Measurements from ENCODE around the gene TSPAN2. TPM values are rescaled to one million over a fixed set of nuclear protein-coding genes. Genes with fewer than 3 reads are reported as not detected.

Gene TSPAN2
- total RNA-seq: 0.79 and 0.87 TPM in 2 replicates

GRCh38 chr1:115089420-115090185 is at the start of gene TSPAN2:
Gene TSPAN2 (minus strand): TSS chr1:115089503. CDS start chr1:115089432, 71 bp downstream.
- DNase-seq (ENCODE audit: low read depth in 2 of 2): peak; percentile 14 to 33

DNA sequence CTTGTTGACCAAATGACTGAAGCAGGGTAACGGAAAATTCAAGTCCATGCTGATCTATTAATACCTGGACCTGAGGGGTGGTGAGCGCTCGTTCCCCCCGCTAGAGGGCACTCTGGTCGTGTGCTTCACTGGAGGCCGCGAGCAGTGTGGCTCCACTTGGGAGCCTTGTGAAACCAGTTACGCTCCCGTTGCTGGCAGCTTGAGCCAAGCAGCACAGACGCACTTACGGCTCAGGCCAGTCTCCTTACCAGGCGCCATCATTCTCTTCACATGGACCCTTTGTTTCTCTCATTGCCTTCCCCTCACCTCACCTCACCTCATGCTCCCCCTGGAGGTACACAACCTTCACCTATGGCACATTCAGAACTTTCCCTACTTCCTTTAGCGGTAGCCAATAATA is 49.7 kb upstream of the TSPAN2 start:
- DNase-seq (ENCODE audit: low read depth in 2 of 2): peak; percentile 93 to 96

DNA sequence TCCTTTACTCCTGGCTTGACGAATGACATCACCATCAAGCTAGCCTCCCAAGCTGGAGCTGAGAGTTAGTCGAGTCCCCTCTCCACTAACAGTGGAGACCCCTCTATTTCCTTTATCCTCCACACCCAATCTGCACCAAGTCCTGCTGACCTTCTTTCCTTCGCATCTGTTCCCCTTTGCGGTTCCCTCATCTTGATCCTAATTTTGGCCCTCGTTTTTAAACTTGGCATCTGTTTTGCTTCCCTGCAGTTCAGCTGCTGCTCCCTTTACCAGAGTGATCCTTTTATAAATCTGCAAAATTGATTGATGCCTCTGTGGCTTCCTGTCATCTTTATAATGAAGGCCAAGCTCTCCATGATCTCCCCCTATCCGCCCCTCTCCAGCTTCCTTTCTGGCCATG is 49.0 kb upstream of the TSPAN2 start:
- DNase-seq (ENCODE audit: low read depth in 2 of 2): no peak

DNA sequence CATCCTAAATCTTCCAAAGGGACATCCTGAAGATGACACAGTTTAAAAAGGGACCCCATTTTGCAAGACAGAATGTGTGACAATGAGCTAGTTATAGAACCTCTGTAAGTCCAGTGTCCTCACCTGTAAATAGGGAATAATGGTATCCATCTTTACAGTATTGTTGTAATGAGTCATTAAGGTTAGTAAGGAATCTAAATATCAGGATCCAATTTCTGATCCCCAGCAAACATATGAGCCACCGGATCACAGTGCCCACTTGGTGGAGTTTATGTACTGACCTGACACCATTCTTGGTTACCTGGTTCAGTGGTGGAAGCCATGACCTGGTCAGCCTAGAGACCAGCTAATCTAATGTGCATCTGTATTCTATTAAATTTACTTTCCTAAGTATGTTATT is 47.9 kb upstream of the TSPAN2 start:
- DNase-seq (ENCODE audit: low read depth in 2 of 2): no peak

DNA sequence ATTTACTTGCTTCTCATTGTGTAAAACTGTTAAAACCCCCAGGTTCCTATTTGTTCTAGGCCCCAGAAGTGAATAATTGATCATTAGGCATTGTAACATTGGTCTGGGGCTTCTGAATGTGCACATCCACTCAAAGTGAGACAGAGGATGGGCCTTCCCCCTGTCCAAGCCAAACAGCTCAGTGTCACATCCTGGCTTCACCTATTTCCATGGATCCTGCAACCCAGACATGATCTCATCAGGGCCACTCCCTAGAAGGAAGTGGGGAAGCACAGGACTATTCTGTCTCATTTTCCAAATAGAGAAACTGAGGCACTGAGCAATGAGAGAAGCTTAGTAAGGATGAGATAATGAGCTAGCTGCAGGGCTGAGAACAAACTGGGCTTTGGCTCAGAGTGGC is 47.4 kb upstream of the TSPAN2 start:
- peak; percentile 17 to 76 for DNase-seq (ENCODE audit: low read depth in 2 of 2)

GRCh38 chr1:115136106-115136505 is 46.8 kb upstream of the TSPAN2 start:
- no peak for DNase-seq (ENCODE audit: low read depth in 2 of 2)

- no peak for DNase-seq (ENCODE audit: low read depth in 2 of 2)
Observed at GRCh38 chr1:115135681-115136080, 46.4 kb upstream of the TSPAN2 start.

DNA sequence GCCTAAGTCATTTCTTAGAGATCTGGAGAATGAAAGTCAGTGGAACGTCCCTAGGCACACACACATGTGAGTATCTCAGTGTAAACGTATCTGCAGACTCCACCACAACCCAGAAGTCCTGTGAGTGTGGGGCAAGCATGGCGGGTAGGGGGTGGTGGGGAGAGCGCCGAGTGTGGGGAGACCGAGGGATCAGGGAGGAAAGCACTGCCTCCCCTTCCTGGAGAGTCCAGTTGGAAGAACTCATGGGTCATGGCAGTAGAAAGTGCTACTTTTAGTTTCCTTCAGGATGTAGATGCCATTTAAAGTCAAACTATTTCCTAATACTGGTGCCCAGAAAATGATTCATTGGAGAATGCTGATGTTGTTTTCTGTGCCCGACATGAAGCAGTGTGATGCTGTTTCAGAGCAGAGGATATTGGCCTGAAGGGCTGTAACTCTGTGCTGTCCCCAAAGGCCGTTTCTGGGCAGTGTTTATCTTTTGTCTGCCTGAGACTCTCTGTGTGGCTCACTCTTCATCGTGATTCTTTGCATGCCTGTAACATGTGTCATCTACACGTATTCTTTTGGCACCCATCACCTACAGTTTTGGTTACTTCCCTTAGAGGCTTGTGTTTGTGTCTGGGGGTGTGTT is 45.7 kb upstream of the TSPAN2 start:
- peak; percentile 51 to 75 for DNase-seq (ENCODE audit: low read depth in 2 of 2)

- no peak for DNase-seq (ENCODE audit: low read depth in 2 of 2)
Observed at GRCh38 chr1:115134231-115134630, 44.9 kb upstream of the TSPAN2 start.

DNA sequence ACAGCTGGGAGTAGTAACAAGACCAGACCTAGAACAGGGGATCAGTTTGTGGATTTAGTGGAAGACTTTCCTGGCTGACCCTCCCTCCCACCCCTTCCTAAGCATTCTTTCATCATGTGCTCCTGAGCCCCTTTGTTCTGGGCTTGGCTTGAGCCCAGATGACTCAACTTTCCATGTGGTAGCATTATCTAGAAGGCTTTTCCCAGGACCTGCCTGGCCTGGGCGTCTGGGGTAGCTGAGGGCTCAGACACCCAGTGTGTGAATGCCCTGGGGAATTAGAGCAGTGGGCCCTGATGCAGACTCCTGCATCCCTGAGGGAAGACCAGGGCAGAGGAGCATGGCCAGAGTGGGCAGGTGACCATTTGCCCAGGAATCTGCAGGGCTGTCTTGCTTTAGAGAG is 44.1 kb upstream of the TSPAN2 start:
- peak; percentile 72 to 97 for DNase-seq (ENCODE audit: low read depth in 2 of 2)

DNA sequence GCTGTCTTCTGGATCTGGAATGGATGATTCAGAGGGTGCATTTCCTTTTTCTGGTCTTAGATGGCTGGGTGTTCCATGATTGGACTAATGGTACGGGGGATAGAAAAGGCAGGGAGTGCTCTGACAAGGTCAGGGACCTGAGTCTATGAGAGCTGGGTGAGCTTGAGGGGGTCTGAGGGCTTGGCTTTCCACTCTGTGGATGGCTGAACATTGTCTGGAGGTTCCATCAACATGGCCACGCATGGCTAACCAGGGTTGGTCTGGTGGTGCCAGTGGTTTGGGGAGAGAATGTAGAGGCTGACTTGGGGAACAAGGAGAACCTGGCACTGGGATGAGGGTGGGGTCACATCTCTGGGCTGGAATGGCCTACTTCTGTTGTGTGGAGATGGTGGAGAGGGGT is 41.5 kb upstream of the TSPAN2 start:
- DNase-seq (ENCODE audit: low read depth in 2 of 2): no peak

- peak in 1 of 2 donors; percentile 88 for DNase-seq (ENCODE audit: low read depth in 2 of 2)
Observed at GRCh38 chr1:115129071-115129640, 39.9 kb upstream of the TSPAN2 start.

GRCh38 chr1:115127539-115127938 is 38.2 kb upstream of the TSPAN2 start:
- DNase-seq (ENCODE audit: low read depth in 2 of 2): no peak

- no peak for DNase-seq (ENCODE audit: low read depth in 2 of 2)
Observed at GRCh38 chr1:115126516-115126915, 37.2 kb upstream of the TSPAN2 start.

GRCh38 chr1:115123116-115123515 is 33.8 kb upstream of the TSPAN2 start:
- DNase-seq (ENCODE audit: low read depth in 2 of 2): no peak

DNA sequence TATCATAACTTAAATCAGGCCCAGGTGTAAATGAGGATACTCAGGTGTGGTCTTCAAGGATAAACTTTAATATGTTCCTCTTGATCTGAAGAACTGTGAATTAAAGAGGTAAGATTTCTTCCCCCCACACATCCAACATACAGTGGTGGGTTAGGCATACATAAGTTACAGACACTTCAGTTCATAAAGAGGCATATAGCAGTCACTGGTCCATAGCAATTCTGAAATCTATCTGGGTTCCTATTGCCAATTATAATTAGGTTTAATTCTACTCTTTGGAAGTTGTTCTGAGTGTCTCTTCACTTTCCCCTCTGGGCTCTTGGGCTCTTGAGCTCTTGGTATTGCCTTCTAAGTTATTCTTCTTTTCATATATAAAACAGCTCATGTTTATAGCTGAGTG is 32.5 kb upstream of the TSPAN2 start:
- DNase-seq (ENCODE audit: low read depth in 2 of 2): no peak

DNA sequence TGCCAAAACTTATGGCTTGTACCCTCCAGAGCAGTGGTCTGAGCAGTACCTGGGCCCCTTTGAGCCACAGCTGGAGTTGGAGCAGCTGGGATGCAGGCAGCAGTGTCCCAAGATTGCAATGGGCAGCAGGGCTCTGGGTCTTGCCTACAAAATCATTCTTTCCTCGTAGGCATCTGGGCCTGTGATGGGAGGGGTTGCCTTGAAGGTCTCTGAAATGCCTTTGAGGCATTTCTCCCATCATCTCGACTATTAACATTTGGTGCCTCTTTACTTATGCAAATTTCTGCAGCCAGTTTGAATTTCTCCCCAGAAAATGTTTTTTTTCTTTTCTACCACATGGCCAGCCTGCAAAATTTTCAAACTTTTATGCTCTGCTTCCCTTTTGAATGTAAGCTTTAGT is 31.0 kb upstream of the TSPAN2 start:
- DNase-seq (ENCODE audit: low read depth in 2 of 2): no peak

DNA sequence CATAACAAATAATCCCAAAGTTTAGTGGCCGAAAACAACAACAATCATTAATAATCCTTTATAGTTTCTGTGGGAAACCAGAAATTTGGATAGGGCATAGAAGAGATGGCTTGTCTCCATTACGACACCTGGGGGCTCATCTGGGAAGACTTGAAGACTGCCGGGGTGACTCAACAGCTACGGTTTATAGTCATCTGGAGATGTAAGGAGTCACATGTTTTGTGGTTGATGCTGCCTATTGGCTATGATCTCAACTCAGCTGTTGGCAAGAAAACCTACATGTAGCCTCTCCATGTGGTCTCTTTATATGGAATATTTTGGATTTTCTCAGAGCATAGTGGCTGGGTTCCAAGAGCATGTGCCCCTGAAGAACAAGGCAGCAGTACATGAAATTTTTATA is 29.3 kb upstream of the TSPAN2 start:
- DNase-seq (ENCODE audit: low read depth in 2 of 2): no peak

- DNase-seq (ENCODE audit: low read depth in 2 of 2): no peak
Observed at GRCh38 chr1:115118086-115118485, 28.8 kb upstream of the TSPAN2 start.

GRCh38 chr1:115117298-115117697 is 28.0 kb upstream of the TSPAN2 start:
- no peak for DNase-seq (ENCODE audit: low read depth in 2 of 2)

DNA sequence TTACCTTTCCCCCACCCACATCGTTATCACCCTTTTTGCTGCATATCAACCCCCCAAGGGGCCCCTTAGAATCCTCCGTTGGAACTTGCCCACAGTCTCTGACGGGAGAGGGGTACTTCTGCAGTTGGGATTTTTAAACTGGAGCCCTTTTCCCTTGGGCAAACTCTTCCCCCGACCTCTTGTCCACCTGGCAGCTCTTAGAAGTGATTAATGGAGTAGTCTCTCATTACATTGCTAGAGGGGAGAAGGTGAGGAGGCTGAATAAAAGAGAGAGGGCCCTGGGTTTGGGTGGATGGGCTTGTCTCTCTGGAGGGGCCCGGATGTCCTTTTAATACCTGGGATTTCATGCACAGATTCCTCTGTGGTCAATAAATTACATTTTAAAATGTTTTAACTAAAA is 27.2 kb upstream of the TSPAN2 start:
- no peak for DNase-seq (ENCODE audit: low read depth in 2 of 2)

DNA sequence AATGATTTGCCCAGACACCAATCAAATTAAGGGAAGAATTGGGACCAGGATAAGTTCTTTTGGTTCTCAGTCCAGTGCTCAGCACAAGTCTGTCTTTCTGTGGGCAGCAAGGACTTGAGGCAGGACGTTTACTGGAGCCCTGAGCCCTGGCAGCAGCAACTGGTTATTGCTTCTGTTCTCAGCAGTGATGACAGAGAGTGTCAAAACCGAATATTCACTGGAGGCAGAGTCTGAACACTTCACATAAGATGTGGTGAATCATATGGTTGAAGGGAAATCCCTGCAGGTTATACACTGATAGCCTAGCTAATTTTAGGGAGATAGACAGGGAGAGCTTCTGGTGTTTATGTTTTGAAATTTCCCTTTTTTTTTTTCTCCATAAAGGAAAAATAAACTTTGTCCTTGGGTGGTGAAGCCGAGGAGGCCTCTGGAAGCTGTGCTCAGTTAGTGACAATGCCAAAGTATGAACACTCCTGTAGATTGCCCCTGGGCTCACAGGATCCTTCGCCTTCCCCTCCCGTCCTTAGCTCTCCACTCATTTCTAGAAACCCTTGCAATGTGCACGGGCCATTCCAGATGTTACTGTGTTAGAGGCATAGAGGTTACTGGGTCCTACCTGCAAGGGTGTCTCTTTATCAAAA is 26.3 kb upstream of the TSPAN2 start:
- DNase-seq (ENCODE audit: low read depth in 2 of 2): no peak
